Thyroid gland (tissue), 4 donors: ENCODE data around the gene ABCC9.
"Not testable (repeated sequence)": the region's sequence is repeated elsewhere in the genome, so short reads cannot be mapped to it uniquely, and the experiment has no call there.

Experiments used
- POLR2A ChIP-seq, 2 donors: fragments of 450-650 bp; IDR thresholded peaks; one replicate each; pipeline ENCODE4 v1.6.1; 2017; ENCODE audit warnings: antibody characterized with exemption in 2 of 2, mild to moderate bottlenecking in 2 of 2, moderate library complexity in 1 of 2
- TF ChIP-seq, protein P1 (sequence below), 6 experiments: fragments of 200-600 bp in 3 of 6; fragments of 450-650 bp in 3 of 6; sonication (generic) in 3 of 6; IDR thresholded peaks; one replicate each; pipeline ENCODE4 v1.5.1; 2016 to 2019; ENCODE audit warnings: antibody characterized with exemption in 6 of 6, mild to moderate bottlenecking in 2 of 6, inconsistent platforms in 1 of 6, moderate library complexity in 1 of 6

- TF ChIP-seq, protein P1, sequence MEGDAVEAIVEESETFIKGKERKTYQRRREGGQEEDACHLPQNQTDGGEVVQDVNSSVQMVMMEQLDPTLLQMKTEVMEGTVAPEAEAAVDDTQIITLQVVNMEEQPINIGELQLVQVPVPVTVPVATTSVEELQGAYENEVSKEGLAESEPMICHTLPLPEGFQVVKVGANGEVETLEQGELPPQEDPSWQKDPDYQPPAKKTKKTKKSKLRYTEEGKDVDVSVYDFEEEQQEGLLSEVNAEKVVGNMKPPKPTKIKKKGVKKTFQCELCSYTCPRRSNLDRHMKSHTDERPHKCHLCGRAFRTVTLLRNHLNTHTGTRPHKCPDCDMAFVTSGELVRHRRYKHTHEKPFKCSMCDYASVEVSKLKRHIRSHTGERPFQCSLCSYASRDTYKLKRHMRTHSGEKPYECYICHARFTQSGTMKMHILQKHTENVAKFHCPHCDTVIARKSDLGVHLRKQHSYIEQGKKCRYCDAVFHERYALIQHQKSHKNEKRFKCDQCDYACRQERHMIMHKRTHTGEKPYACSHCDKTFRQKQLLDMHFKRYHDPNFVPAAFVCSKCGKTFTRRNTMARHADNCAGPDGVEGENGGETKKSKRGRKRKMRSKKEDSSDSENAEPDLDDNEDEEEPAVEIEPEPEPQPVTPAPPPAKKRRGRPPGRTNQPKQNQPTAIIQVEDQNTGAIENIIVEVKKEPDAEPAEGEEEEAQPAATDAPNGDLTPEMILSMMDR (IDR thresholded peaks at IDR 0.05) = not testable (repeated sequence)
- not testable (repeated sequence) for TF ChIP-seq POLR2A (IDR thresholded peaks at IDR 0.05)
Observed at GRCh38 chr12:21812340-21812739, 128.9 kb downstream of the ABCC9 start.
